ENCODE measurements around the gene U2SURP.

The U2SURP gene

GRCh38 chr3:143090976-143091837, 89.8 kb downstream of the U2SURP start:
- H2AFZ ChIP-seq (ENCODE audit: insufficient read depth, low read length, poor library complexity), result no peak overlapping the region
- no peak overlapping the region for H3K9ac ChIP-seq (ENCODE audit: low read length)
- WGBS (ENCODE audit: extremely low coverage, insufficient coverage, insufficient read length), result no CpG with 5 or more reads among the region's 9 CpGs
- H3K14ac ChIP-seq (ENCODE audit: low read length), result no peak overlapping the region
- no peaks in the 10 kb centered on the region for H3K36me3 ChIP-seq (ENCODE audit: control insufficient read depth in 1 of 2, insufficient read depth in 2 of 2, low read length in 2 of 2)
- H3K79me2 ChIP-seq (ENCODE audit: control insufficient read depth, insufficient read depth, low read length, poor library complexity), result no peaks in the 10 kb centered on the region
- H2BK5ac ChIP-seq (ENCODE audit: low read depth, low read length, poor library complexity), result no peak overlapping the region
- H3K4me3 ChIP-seq (ENCODE audit: low read depth, low read length), result no peak overlapping the region
- H4K91ac ChIP-seq (ENCODE audit: low read depth, low read length), result no peak overlapping the region
- no peaks in the 10 kb centered on the region for H3K4me1 ChIP-seq (ENCODE audit: control insufficient read depth in 1 of 2, insufficient read depth in 2 of 2, low read length in 2 of 2)
- no peak overlapping the region for H3K18ac ChIP-seq (ENCODE audit: low read length)
- H3K4me2 ChIP-seq (ENCODE audit: low read length), result no peak overlapping the region
- H3K27ac ChIP-seq (ENCODE audit: low read depth, low read length), result no peak overlapping the region
- H2BK120ac ChIP-seq (ENCODE audit: insufficient read depth, low read length, poor library complexity), result no peak overlapping the region
- H3K4ac ChIP-seq (ENCODE audit: low read depth, low read length), result no peak overlapping the region
- H3K9me3 ChIP-seq (ENCODE audit: insufficient read depth, low read depth, low read length), result peaks cover 13% of the 10 kb centered on the region
- H2BK12ac ChIP-seq (ENCODE audit: low read length), result no peak overlapping the region
- no peak overlapping the region for H4K8ac ChIP-seq (ENCODE audit: low read depth, low read length)
- DNase-seq, result no peak
- H3K23ac ChIP-seq (ENCODE audit: low read length), result no peak overlapping the region
- H2AK5ac ChIP-seq (ENCODE audit: low read length), result no peak overlapping the region
- no peaks in the 10 kb centered on the region for H3K79me1 ChIP-seq (ENCODE audit: low read length)
- no peaks in the 10 kb centered on the region for H3K27me3 ChIP-seq (ENCODE audit: insufficient read depth, low read length)
- no peak overlapping the region for H4K12ac ChIP-seq (ENCODE audit: low read depth, low read length)

- no peak overlapping the region for H2AK5ac ChIP-seq (ENCODE audit: low read length)
- no peak overlapping the region for H3K4ac ChIP-seq (ENCODE audit: low read depth, low read length)
- H3K79me1 ChIP-seq (ENCODE audit: low read length), result no peaks in the 10 kb centered on the region
- H3K79me2 ChIP-seq (ENCODE audit: control insufficient read depth, insufficient read depth, low read length, poor library complexity), result no peaks in the 10 kb centered on the region
- no peak overlapping the region for H3K9ac ChIP-seq (ENCODE audit: low read length)
- no peak overlapping the region for H2AFZ ChIP-seq (ENCODE audit: insufficient read depth, low read length, poor library complexity)
- no peak overlapping the region for H3K4me3 ChIP-seq (ENCODE audit: low read depth, low read length)
- no peak overlapping the region for H2BK12ac ChIP-seq (ENCODE audit: low read length)
- no peak overlapping the region for H3K23ac ChIP-seq (ENCODE audit: low read length)
- H3K14ac ChIP-seq (ENCODE audit: low read length), result no peak overlapping the region
- H3K36me3 ChIP-seq (ENCODE audit: control insufficient read depth in 1 of 2, insufficient read depth in 2 of 2, low read length in 2 of 2), result no peaks in the 10 kb centered on the region
- H3K4me2 ChIP-seq (ENCODE audit: low read length), result no peak overlapping the region
- H3K18ac ChIP-seq (ENCODE audit: low read length), result no peak overlapping the region
- H4K91ac ChIP-seq (ENCODE audit: low read depth, low read length), result no peak overlapping the region
- H3K9me3 ChIP-seq (ENCODE audit: insufficient read depth, low read depth, low read length), result peaks cover 13% of the 10 kb centered on the region
- H4K12ac ChIP-seq (ENCODE audit: low read depth, low read length), result no peak overlapping the region
- DNase-seq, result no peak
- no peaks in the 10 kb centered on the region for H3K4me1 ChIP-seq (ENCODE audit: control insufficient read depth in 1 of 2, insufficient read depth in 2 of 2, low read length in 2 of 2)
- H3K27me3 ChIP-seq (ENCODE audit: insufficient read depth, low read length), result no peaks in the 10 kb centered on the region
- WGBS (ENCODE audit: extremely low coverage, insufficient coverage, insufficient read length), result no CpG with 5 or more reads among the region's 1 CpG
- no peak overlapping the region for H3K27ac ChIP-seq (ENCODE audit: low read depth, low read length)
- no peak overlapping the region for H2BK120ac ChIP-seq (ENCODE audit: insufficient read depth, low read length, poor library complexity)
- H2BK5ac ChIP-seq (ENCODE audit: low read depth, low read length, poor library complexity), result no peak overlapping the region
- H4K8ac ChIP-seq (ENCODE audit: low read depth, low read length), result no peak overlapping the region
These were observed 90.8 kb downstream of the U2SURP start for GRCh38 chr3:143092191-143092590.

GRCh38 chr3:143095813-143096212, 94.4 kb downstream of the U2SURP start:
- Histone ChIP-seq H3K27ac (ENCODE audit: low read depth, low read length) (no peak overlapping the region), H2BK12ac (ENCODE audit: low read length) (no peak overlapping the region), H3K27me3 (ENCODE audit: insufficient read depth, low read length) (no peaks in the 10 kb centered on the region), H4K8ac (ENCODE audit: low read depth, low read length) (no peak overlapping the region), H2BK120ac (ENCODE audit: insufficient read depth, low read length, poor library complexity) (no peak overlapping the region), H3K4me3 (ENCODE audit: low read depth, low read length) (no peak overlapping the region), H3K9me3 (ENCODE audit: insufficient read depth, low read depth, low read length) (peaks cover 11% of the 10 kb centered on the region), H3K9ac (ENCODE audit: low read length) (no peak overlapping the region), H2AFZ (ENCODE audit: insufficient read depth, low read length, poor library complexity) (no peak overlapping the region), H3K79me1 (ENCODE audit: low read length) (no peaks in the 10 kb centered on the region), H3K14ac (ENCODE audit: low read length) (no peak overlapping the region), H2AK5ac (ENCODE audit: low read length) (no peak overlapping the region), H3K79me2 (ENCODE audit: control insufficient read depth, insufficient read depth, low read length, poor library complexity) (no peaks in the 10 kb centered on the region), H3K4ac (ENCODE audit: low read depth, low read length) (no peak overlapping the region), H3K36me3 (ENCODE audit: control insufficient read depth in 1 of 2, insufficient read depth in 2 of 2, low read length in 2 of 2) (no peaks in the 10 kb centered on the region), H3K4me2 (ENCODE audit: low read length) (no peak overlapping the region), H2BK5ac (ENCODE audit: low read depth, low read length, poor library complexity) (no peak overlapping the region), H3K4me1 (ENCODE audit: control insufficient read depth in 1 of 2, insufficient read depth in 2 of 2, low read length in 2 of 2) (no peaks in the 10 kb centered on the region), H3K23ac (ENCODE audit: low read length) (no peak overlapping the region), H4K12ac (ENCODE audit: low read depth, low read length) (no peak overlapping the region), H4K91ac (ENCODE audit: low read depth, low read length) (no peak overlapping the region), H3K18ac (ENCODE audit: low read length) (no peak overlapping the region)
- no peak for DNase-seq
- no CpG with 5 or more reads among the region's 2 CpGs for WGBS (ENCODE audit: extremely low coverage, insufficient coverage, insufficient read length)

GRCh38 chr3:143098032-143098764, 96.8 kb downstream of the U2SURP start:
- H3K4me3 ChIP-seq (ENCODE audit: low read depth, low read length), result no peak overlapping the region
- no peak overlapping the region for H3K4me2 ChIP-seq (ENCODE audit: low read length)
- no peak overlapping the region for H3K14ac ChIP-seq (ENCODE audit: low read length)
- no peak overlapping the region for H3K23ac ChIP-seq (ENCODE audit: low read length)
- H4K8ac ChIP-seq (ENCODE audit: low read depth, low read length), result no peak overlapping the region
- H3K9me3 ChIP-seq (ENCODE audit: insufficient read depth, low read depth, low read length), result peaks cover 11% of the 10 kb centered on the region
- no peak overlapping the region for H3K4ac ChIP-seq (ENCODE audit: low read depth, low read length)
- no peak overlapping the region for H2AK5ac ChIP-seq (ENCODE audit: low read length)
- no peaks in the 10 kb centered on the region for H3K36me3 ChIP-seq (ENCODE audit: control insufficient read depth in 1 of 2, insufficient read depth in 2 of 2, low read length in 2 of 2)
- H3K79me2 ChIP-seq (ENCODE audit: control insufficient read depth, insufficient read depth, low read length, poor library complexity), result no peaks in the 10 kb centered on the region
- H2BK12ac ChIP-seq (ENCODE audit: low read length), result no peak overlapping the region
- no peak overlapping the region for H3K9ac ChIP-seq (ENCODE audit: low read length)
- no peak overlapping the region for H3K27ac ChIP-seq (ENCODE audit: low read depth, low read length)
- no peak overlapping the region for H2BK120ac ChIP-seq (ENCODE audit: insufficient read depth, low read length, poor library complexity)
- no peaks in the 10 kb centered on the region for H3K79me1 ChIP-seq (ENCODE audit: low read length)
- no peak overlapping the region for H2BK5ac ChIP-seq (ENCODE audit: low read depth, low read length, poor library complexity)
- no peak overlapping the region for H3K18ac ChIP-seq (ENCODE audit: low read length)
- no peak for DNase-seq
- no CpG with 5 or more reads among the region's 5 CpGs for WGBS (ENCODE audit: extremely low coverage, insufficient coverage, insufficient read length)
- H4K12ac ChIP-seq (ENCODE audit: low read depth, low read length), result no peak overlapping the region
- no peaks in the 10 kb centered on the region for H3K4me1 ChIP-seq (ENCODE audit: control insufficient read depth in 1 of 2, insufficient read depth in 2 of 2, low read length in 2 of 2)
- H2AFZ ChIP-seq (ENCODE audit: insufficient read depth, low read length, poor library complexity), result no peak overlapping the region
- H3K27me3 ChIP-seq (ENCODE audit: insufficient read depth, low read length), result no peaks in the 10 kb centered on the region
- H4K91ac ChIP-seq (ENCODE audit: low read depth, low read length), result no peak overlapping the region
